Breast epithelium (tissue), 3 donors: ENCODE data around the gene TMX3.

Source experiments
- CTCF ChIP-seq, 3 donors: fragments of 450-650 bp; IDR thresholded peaks; one replicate each; pipeline ENCODE4 v1.5.1; 2016 to 2017; ENCODE audit warnings: antibody characterized with exemption in 3 of 3, mild to moderate bottlenecking in 3 of 3, moderate library complexity in 3 of 3
- POLR2A ChIP-seq: fragments of 450-650 bp; IDR thresholded peaks from one replicate; pipeline ENCODE4 v1.6.1; 2016; ENCODE audit warnings: antibody characterized with exemption, mild to moderate bottlenecking, moderate library complexity
- POLR2AphosphoS5 ChIP-seq, 3 donors: sonication (generic); formaldehyde crosslinking; IDR thresholded peaks; one replicate each; pipeline ENCODE4 v1.6.1; 2017; ENCODE audit warnings: antibody characterized with exemption in 3 of 3

- TF ChIP-seq POLR2A (no peak), CTCF (IDR thresholded peaks at IDR 0.05) (no peak), POLR2AphosphoS5 (IDR thresholded peaks at IDR 0.05) (no peak)
Observed at GRCh38 chr18:68665628-68666027, 49.3 kb downstream of the TMX3 start.
